HEK293 (cell line): Measurements from ENCODE around the gene CCNI.

ENCODE experiments used
- CTCF ChIP-seq: fragments of 450-650 bp; formaldehyde crosslinking; IDR thresholded peaks from 2 replicates; pipeline ENCODE4 v1.5.1; 2016; ENCODE audit warnings: missing biosample characterization, missing genetic modification characterization
- PBX3 ChIP-seq: sonication (generic); formaldehyde crosslinking; IDR thresholded peaks from 2 replicates; pipeline ENCODE4 v1.8.1; 2022; ENCODE audit warnings: mild to moderate bottlenecking, moderate library complexity, missing genetic modification reagents
- REPIN1 ChIP-seq: fragments of 450-650 bp; formaldehyde crosslinking; IDR thresholded peaks from 2 replicates; pipeline ENCODE4 v1.5.1; 2017; ENCODE audit warnings: missing biosample characterization, missing genetic modification characterization, low read depth
- REST ChIP-seq: fragments of 450-650 bp; formaldehyde crosslinking; IDR thresholded peaks from 2 replicates; pipeline ENCODE4 v1.5.1; 2016; ENCODE audit warnings: missing biosample characterization, missing genetic modification characterization
- SCRT2 ChIP-seq: fragments of 450-650 bp; formaldehyde crosslinking; IDR thresholded peaks from 2 replicates; pipeline ENCODE4 v1.5.1; 2016; ENCODE audit warnings: missing biosample characterization, missing genetic modification characterization
- TCF7L2 ChIP-seq: IDR thresholded peaks from 2 replicates; pipeline ENCODE4 v1.6.1; 2011; ENCODE audit warnings: low read depth, mild to moderate bottlenecking, inconsistent platforms, low read length, moderate library complexity, borderline replicate concordance
- ZBTB11 ChIP-seq: fragments of 450-650 bp; formaldehyde crosslinking; conservative IDR thresholded peaks from 2 replicates; pipeline ENCODE4 v1.5.1; 2016; ENCODE audit warnings: low read depth, missing biosample characterization, missing genetic modification characterization
- ZBTB17 ChIP-seq: fragments of 450-650 bp; formaldehyde crosslinking; IDR thresholded peaks from 2 replicates; pipeline ENCODE4 v1.5.1; 2016; ENCODE audit warnings: missing biosample characterization, missing genetic modification characterization
- ZNF473 ChIP-seq: fragments of 450-650 bp; formaldehyde crosslinking; IDR thresholded peaks from 2 replicates; pipeline ENCODE4 v1.5.1; 2017; ENCODE audit warnings: missing biosample characterization, missing genetic modification characterization
- ZNF610 ChIP-seq: fragments of 450-650 bp; formaldehyde crosslinking; IDR thresholded peaks from 2 replicates; pipeline ENCODE4 v1.5.1; 2016; ENCODE audit warnings: missing biosample characterization, missing genetic modification characterization, borderline replicate concordance
- TF ChIP-seq, protein P1 (sequence below): fragments of 450-650 bp; formaldehyde crosslinking; IDR thresholded peaks from 2 replicates; pipeline ENCODE4 v1.5.1; 2016; ENCODE audit warnings: missing biosample characterization, missing genetic modification characterization

- no peak for TF ChIP-seq TCF7L2
- no peak for TF ChIP-seq REPIN1 (tag by site-specific recombination)
- no peak for TF ChIP-seq PBX3 (CRISPR knock-in tag)
- no peak for TF ChIP-seq CTCF (tag by site-specific recombination)
- TF ChIP-seq SCRT2 (tag by site-specific recombination) = no peak
- TF ChIP-seq, protein P1, sequence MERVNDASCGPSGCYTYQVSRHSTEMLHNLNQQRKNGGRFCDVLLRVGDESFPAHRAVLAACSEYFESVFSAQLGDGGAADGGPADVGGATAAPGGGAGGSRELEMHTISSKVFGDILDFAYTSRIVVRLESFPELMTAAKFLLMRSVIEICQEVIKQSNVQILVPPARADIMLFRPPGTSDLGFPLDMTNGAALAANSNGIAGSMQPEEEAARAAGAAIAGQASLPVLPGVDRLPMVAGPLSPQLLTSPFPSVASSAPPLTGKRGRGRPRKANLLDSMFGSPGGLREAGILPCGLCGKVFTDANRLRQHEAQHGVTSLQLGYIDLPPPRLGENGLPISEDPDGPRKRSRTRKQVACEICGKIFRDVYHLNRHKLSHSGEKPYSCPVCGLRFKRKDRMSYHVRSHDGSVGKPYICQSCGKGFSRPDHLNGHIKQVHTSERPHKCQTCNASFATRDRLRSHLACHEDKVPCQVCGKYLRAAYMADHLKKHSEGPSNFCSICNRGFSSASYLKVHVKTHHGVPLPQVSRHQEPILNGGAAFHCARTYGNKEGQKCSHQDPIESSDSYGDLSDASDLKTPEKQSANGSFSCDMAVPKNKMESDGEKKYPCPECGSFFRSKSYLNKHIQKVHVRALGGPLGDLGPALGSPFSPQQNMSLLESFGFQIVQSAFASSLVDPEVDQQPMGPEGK (tag by site-specific recombination) = no peak
- TF ChIP-seq REST (tag by site-specific recombination) = no peak
- no peak for TF ChIP-seq ZNF610
- no peak for TF ChIP-seq ZBTB11 (tag by site-specific recombination)
- no peak for TF ChIP-seq ZBTB17 (tag by site-specific recombination)
- TF ChIP-seq ZNF473 (tag by site-specific recombination) = no peak
Measured at GRCh38 chr4:77037736-77038135, 38.1 kb downstream of the CCNI start.
